BE2C (cell line): ENCODE measurements around the gene VEGFA.

Experiments
- DNase-seq: peaks from one replicate; pipeline ENCODE4 v3.0.0-alpha.2; 2020
- H3K27me3 ChIP-seq: fragments of 250-450 bp; sonication (Bioruptor Pico); 2 replicates; pipeline ENCODE4 v1.5.1; 2020; ENCODE audit warnings: mild to moderate bottlenecking
- H3K36me3 ChIP-seq: fragments of 250-450 bp; sonication (Bioruptor Pico); 2 replicates; pipeline ENCODE4 v1.5.1; 2020; ENCODE audit warnings: mild to moderate bottlenecking
- H3K4me1 ChIP-seq: fragments of 250-450 bp; sonication (Bioruptor Pico); 2 replicates; pipeline ENCODE4 v1.5.1; 2020
- H3K4me3 ChIP-seq: 2 replicates; pipeline ENCODE4 v1.5.1; 2011; ENCODE audit warnings: low read depth, low read length
- H3K9me3 ChIP-seq: fragments of 250-450 bp; sonication (Bioruptor Pico); 2 replicates; pipeline ENCODE4 v1.5.1; 2020
- TF ChIP-seq, protein P1 (sequence below): IDR thresholded peaks from 2 replicates; pipeline ENCODE4 v1.5.1; 2012; ENCODE audit warnings: mild to moderate bottlenecking, low read depth, low read length

Gene VEGFA

DNA sequence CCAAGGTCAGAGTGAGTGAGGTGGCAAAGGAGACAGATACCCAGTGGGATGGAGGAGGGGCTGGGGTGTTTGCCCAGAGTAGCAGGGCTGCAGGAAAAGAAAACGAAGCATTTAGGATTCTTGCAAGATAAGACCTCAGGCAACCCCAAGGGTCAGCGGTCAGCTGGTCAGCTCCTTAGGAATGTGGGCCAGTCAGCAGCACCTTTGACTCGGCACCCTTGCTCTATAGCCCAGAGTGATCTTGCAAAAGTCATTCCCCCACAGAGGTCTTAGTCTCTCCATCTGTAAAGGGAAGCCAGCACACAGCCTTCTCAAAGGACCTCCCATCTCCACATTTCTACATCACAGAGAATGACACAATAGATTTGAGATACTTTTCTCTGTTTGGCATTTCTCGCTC is 56.7 kb downstream of the VEGFA start:
- no peak overlapping the region for H3K4me3 ChIP-seq
- no peaks in the 10 kb centered on the region for H3K36me3 ChIP-seq
- H3K9me3 ChIP-seq: no peaks in the 10 kb centered on the region
- TF ChIP-seq, protein P1, sequence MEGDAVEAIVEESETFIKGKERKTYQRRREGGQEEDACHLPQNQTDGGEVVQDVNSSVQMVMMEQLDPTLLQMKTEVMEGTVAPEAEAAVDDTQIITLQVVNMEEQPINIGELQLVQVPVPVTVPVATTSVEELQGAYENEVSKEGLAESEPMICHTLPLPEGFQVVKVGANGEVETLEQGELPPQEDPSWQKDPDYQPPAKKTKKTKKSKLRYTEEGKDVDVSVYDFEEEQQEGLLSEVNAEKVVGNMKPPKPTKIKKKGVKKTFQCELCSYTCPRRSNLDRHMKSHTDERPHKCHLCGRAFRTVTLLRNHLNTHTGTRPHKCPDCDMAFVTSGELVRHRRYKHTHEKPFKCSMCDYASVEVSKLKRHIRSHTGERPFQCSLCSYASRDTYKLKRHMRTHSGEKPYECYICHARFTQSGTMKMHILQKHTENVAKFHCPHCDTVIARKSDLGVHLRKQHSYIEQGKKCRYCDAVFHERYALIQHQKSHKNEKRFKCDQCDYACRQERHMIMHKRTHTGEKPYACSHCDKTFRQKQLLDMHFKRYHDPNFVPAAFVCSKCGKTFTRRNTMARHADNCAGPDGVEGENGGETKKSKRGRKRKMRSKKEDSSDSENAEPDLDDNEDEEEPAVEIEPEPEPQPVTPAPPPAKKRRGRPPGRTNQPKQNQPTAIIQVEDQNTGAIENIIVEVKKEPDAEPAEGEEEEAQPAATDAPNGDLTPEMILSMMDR: no peak
- no peaks in the 10 kb centered on the region for H3K4me1 ChIP-seq
- no peak for DNase-seq
- H3K27me3 ChIP-seq: no peaks in the 10 kb centered on the region

DNA sequence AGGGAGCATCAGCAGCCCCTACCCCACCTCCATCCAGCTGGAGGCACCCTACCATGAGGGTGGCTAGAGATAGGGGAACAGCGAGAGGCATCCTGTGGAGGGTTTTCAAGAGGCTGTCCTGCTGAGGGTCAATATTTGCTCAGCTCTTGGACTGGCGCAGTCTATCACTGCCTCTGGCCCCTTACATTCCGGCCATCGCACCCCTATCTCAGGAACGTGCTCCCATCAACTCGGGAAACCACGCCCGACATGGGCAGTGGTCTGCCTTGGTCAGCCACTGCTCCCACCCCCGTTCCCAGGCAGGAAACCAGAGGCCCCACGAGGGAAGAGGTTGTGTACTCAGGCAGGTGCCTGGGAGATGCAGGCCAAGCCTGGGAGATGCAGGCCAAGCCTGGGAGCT is 57.9 kb downstream of the VEGFA start:
- H3K36me3 ChIP-seq: no peaks in the 10 kb centered on the region
- peaks cover 8% of the 10 kb centered on the region for H3K4me1 ChIP-seq
- H3K9me3 ChIP-seq: no peaks in the 10 kb centered on the region
- no peak overlapping the region for H3K4me3 ChIP-seq
- no peaks in the 10 kb centered on the region for H3K27me3 ChIP-seq
- DNase-seq: no peak
- TF ChIP-seq, protein P1: no peak

DNA sequence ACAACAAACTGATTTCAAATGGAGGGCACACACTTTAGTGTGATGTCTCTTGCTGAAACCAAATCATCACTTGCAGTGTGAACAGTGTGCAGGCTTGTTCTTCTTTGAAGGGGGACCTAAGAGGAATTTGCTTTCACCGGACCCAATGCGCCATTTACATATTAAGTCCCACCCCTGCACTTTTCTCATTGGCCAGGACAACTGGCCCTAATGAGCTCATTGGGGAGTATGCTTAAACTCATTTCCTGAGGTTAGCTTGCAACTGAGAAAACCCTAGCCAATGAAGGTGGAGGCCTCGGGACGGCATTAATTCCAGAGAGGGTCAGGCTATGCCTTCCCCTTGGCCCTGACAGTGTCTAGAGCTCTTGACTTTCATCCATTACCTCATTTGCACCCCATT is 58.7 kb downstream of the VEGFA start:
- TF ChIP-seq, protein P1: no peak
- no peak for DNase-seq
- H3K4me1 ChIP-seq: peaks cover 16% of the 10 kb centered on the region
- H3K4me3 ChIP-seq: no peak overlapping the region
- H3K9me3 ChIP-seq: no peaks in the 10 kb centered on the region
- no peaks in the 10 kb centered on the region for H3K36me3 ChIP-seq
- H3K27me3 ChIP-seq: no peaks in the 10 kb centered on the region

DNA sequence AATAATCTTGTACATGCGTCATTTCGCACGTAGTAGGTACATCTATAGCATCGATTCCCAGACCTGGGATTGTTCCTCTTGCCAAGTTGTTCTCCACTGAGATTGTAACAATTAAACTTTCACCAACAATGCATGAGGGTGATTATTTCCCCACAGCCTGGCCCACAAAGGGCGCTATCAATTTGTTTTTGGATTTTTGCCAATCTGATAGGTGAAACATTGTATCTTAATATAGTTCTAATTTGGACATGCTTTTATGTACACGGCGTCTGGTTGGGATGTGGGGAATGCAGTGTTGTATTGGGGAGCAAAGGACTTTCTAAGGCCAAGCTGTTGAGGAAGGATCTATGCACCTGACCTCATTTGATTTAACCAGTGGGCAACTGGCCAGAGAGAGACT is 59.5 kb downstream of the VEGFA start:
- no peaks in the 10 kb centered on the region for H3K27me3 ChIP-seq
- H3K4me1 ChIP-seq: peaks cover 22% of the 10 kb centered on the region
- no peak overlapping the region for H3K4me3 ChIP-seq
- DNase-seq: no peak
- TF ChIP-seq, protein P1: no peak
- H3K9me3 ChIP-seq: no peaks in the 10 kb centered on the region
- no peaks in the 10 kb centered on the region for H3K36me3 ChIP-seq

DNA sequence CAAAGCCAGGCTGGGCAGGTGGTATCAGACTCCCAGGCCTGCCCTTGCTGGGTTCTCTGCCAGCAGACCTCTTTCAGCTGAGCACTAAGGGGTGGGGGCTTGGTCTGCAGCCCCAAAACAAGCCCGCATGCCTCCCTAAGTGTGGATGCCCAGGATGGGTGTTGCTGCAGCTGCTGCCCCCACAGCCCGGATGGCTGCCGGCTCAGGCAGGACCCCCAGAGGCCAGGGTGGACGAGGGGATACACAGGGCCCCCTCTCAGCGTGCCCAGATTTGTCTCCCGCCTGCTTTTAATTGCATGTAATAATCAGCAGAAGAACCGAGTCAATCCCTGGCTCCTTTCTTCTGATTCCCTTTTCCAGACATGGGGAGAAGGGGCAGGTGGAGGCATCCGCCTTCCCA is 60.8 kb downstream of the VEGFA start:
- peaks cover 27% of the 10 kb centered on the region for H3K4me1 ChIP-seq
- no peaks in the 10 kb centered on the region for H3K36me3 ChIP-seq
- no peak overlapping the region for H3K4me3 ChIP-seq
- DNase-seq: no peak
- H3K9me3 ChIP-seq: no peaks in the 10 kb centered on the region
- H3K27me3 ChIP-seq: no peaks in the 10 kb centered on the region
- TF ChIP-seq, protein P1: no peak

DNA sequence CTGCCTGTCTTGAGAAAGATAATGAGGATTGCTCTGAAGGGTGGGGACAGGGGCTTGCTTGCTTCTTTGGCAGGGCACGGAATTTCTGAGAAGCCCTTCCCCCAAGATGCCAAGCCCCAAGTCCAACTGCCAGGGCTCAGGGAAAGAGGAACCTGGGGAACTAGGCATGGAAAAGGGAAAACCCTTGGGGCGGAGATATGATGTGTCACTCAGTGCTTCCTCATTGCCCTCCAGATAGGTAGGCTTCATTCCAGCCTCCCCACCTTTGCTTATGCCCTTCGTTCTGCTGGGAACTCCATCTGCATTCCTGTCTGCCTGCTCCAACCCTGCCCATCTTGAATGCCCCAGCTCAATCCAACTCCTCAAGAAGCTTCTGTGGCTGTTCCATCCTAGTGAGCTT is 61.2 kb downstream of the VEGFA start:
- H3K36me3 ChIP-seq: no peaks in the 10 kb centered on the region
- H3K4me3 ChIP-seq: no peak overlapping the region
- TF ChIP-seq, protein P1: no peak
- H3K4me1 ChIP-seq: peaks cover 31% of the 10 kb centered on the region
- DNase-seq: no peak
- H3K9me3 ChIP-seq: no peaks in the 10 kb centered on the region
- no peaks in the 10 kb centered on the region for H3K27me3 ChIP-seq
